Measurements from ENCODE around the gene ANO10.

DNA sequence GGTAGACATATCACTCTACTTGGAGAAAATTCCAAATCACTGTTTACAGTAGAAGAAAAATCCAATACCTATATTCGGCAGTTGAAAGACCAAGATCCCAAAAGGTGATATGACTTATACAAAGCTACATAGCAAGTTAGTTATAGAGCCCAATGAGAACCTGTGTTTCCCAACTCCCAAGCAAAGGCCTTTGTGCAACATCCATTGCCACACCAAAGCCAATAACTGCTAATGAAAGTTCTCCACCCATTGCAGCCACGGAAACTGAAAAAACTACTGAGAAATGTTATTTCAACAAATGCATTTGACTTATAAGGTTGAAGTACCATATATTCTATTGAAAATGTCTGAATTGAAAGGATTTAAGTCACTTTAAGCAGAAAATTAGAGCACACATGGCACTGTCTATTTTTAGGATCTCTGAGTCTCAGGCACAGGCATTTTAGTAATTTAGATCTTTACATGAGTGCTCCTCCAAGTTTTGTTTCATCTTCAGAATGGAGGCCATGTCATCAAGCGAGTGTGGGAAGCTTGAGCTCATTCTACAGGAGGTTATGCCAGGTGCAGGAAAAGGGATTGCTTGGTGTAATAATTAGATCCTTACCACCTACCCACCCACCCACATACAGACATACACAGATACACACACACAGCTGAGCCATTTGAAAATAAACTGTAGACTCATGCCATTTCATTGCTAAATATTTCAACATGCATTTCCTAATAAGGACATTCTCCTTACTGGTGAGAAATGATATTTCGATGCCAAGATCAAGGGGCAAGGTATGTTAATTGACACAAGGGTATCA is 19.7 kb upstream of the ANO10 start:
- TF ChIP-seq, protein P1, sequence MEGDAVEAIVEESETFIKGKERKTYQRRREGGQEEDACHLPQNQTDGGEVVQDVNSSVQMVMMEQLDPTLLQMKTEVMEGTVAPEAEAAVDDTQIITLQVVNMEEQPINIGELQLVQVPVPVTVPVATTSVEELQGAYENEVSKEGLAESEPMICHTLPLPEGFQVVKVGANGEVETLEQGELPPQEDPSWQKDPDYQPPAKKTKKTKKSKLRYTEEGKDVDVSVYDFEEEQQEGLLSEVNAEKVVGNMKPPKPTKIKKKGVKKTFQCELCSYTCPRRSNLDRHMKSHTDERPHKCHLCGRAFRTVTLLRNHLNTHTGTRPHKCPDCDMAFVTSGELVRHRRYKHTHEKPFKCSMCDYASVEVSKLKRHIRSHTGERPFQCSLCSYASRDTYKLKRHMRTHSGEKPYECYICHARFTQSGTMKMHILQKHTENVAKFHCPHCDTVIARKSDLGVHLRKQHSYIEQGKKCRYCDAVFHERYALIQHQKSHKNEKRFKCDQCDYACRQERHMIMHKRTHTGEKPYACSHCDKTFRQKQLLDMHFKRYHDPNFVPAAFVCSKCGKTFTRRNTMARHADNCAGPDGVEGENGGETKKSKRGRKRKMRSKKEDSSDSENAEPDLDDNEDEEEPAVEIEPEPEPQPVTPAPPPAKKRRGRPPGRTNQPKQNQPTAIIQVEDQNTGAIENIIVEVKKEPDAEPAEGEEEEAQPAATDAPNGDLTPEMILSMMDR (IDR thresholded peaks at IDR 0.05) = no peak
- no peak for TF ChIP-seq POLR2AphosphoS5 (IDR thresholded peaks at IDR 0.05; ENCODE audit: low read depth, low read length)

Data from Panc1 (cell line).